ENCODE data around the gene RTP3. TPM values are rescaled to one million over a fixed set of nuclear protein-coding genes. Genes with fewer than 3 reads are reported as not detected.

Gene RTP3
- total and polyA plus RNA-seq, 2 donors (not counting 1 experiment from before 2014, with no cell fraction given) = not detected

- no peaks in the 10 kb centered on the region for H4K20me1 ChIP-seq (ENCODE audit: control insufficient read depth, insufficient read depth, low read length, poor library complexity, severe bottlenecking)
- H3K36me3 ChIP-seq (replicated peaks in 1 of 2; ENCODE audit: control extremely low read depth in 1 of 2, control insufficient read depth in 1 of 2, extremely low read depth in 1 of 2, insufficient read depth in 2 of 2, low read length in 1 of 2) = no peaks in the 10 kb centered on the region
- no peak for TF ChIP-seq EZH2 (IDR thresholded peaks at IDR 0.05; ENCODE audit: borderline replicate concordance, insufficient read depth, low read depth, low read length, poor library complexity, severe bottlenecking)
- no peak for TF ChIP-seq CTCF (IDR thresholded peaks at IDR 0.05)
- H3K9ac ChIP-seq (ENCODE audit: low read length) = no peak overlapping the region
- Mint-ChIP-seq H3K27ac (no peak overlapping the region), H3K9me3 (ENCODE audit: insufficient read depth) (no peaks in the 10 kb centered on the region), H3K4me1 (no peaks in the 10 kb centered on the region), H3K4me3 (no peak overlapping the region), H3K27me3 (no peaks in the 10 kb centered on the region)
- POLR2A ChIA-PET = no interaction called here
- H2AFZ ChIP-seq (ENCODE audit: insufficient read depth, low read depth, low read length, poor library complexity, severe bottlenecking) = no peak overlapping the region
- H3K79me2 ChIP-seq (ENCODE audit: control insufficient read depth, insufficient read depth, low read length) = no peaks in the 10 kb centered on the region
- H3K27ac ChIP-seq (ENCODE audit: low read length in 2 of 2) = no peak overlapping the region
- no peaks in the 10 kb centered on the region for H3K27me3 ChIP-seq (replicated peaks in 1 of 4; ENCODE audit: control extremely low read depth in 1 of 4, control insufficient read depth in 3 of 4, insufficient read depth in 4 of 4, low read length in 3 of 4)
- CTCF ChIA-PET = no interaction called here
- ATAC-seq (ENCODE audit: low read depth) (no peak), DNase-seq (no peak)
- no peak overlapping the region for H3K4me2 ChIP-seq (replicated peaks; ENCODE audit: low read depth, low read length, poor library complexity, severe bottlenecking)
- WGBS (ENCODE audit: insufficient coverage) = no CpG with 5 or more reads among the region's 2 CpGs
- no peaks in the 10 kb centered on the region for H3K9me3 ChIP-seq (ENCODE audit: control extremely low read depth in 1 of 3, control insufficient read depth in 2 of 3, insufficient read depth in 1 of 3, low read length in 2 of 3)
- no peak overlapping the region for H3K4me3 ChIP-seq (ENCODE audit: control extremely low read depth in 1 of 5, extremely low read depth in 1 of 5, insufficient read depth in 1 of 5, low read depth in 2 of 5, low read length in 4 of 5)
- H3K4me1 ChIP-seq (ENCODE audit: control insufficient read depth in 2 of 2, insufficient read depth in 2 of 2, low read length in 2 of 2) = no peaks in the 10 kb centered on the region
- intact Hi-C loops (cut with micrococcal nuclease) = no loop called here
These were observed 25.8 kb downstream of the RTP3 start for GRCh38 chr3:46523556-46523955.

- no peaks in the 10 kb centered on the region for H3K27me3 Mint-ChIP-seq
- Histone ChIP-seq H4K20me1 (ENCODE audit: control insufficient read depth, insufficient read depth, low read length, poor library complexity, severe bottlenecking) (no peaks in the 10 kb centered on the region), H3K27ac (ENCODE audit: low read length in 2 of 2) (no peak overlapping the region), H3K4me1 (ENCODE audit: control insufficient read depth in 2 of 2, insufficient read depth in 2 of 2, low read length in 2 of 2) (no peaks in the 10 kb centered on the region), H3K4me2 (replicated peaks; ENCODE audit: low read depth, low read length, poor library complexity, severe bottlenecking) (no peak overlapping the region), H3K79me2 (ENCODE audit: control insufficient read depth, insufficient read depth, low read length) (no peaks in the 10 kb centered on the region), H2AFZ (ENCODE audit: insufficient read depth, low read depth, low read length, poor library complexity, severe bottlenecking) (no peak overlapping the region), H3K36me3 (replicated peaks in 1 of 2; ENCODE audit: control extremely low read depth in 1 of 2, control insufficient read depth in 1 of 2, extremely low read depth in 1 of 2, insufficient read depth in 2 of 2, low read length in 1 of 2) (no peaks in the 10 kb centered on the region), H3K4me3 (ENCODE audit: control extremely low read depth in 1 of 5, extremely low read depth in 1 of 5, insufficient read depth in 1 of 5, low read depth in 2 of 5, low read length in 4 of 5) (no peak overlapping the region), H3K9ac (ENCODE audit: low read length) (no peak overlapping the region), H3K27me3 (replicated peaks in 1 of 4; ENCODE audit: control extremely low read depth in 1 of 4, control insufficient read depth in 3 of 4, insufficient read depth in 4 of 4, low read length in 3 of 4) (no peaks in the 10 kb centered on the region), H3K9me3 (ENCODE audit: control extremely low read depth in 1 of 3, control insufficient read depth in 2 of 3, insufficient read depth in 1 of 3, low read length in 2 of 3) (no peaks in the 10 kb centered on the region)
- intact Hi-C loops (cut with micrococcal nuclease) = no loop called here
- H3K27ac Mint-ChIP-seq = no peak overlapping the region
- TF ChIP-seq CTCF (IDR thresholded peaks at IDR 0.05) (no peak), EZH2 (IDR thresholded peaks at IDR 0.05; ENCODE audit: borderline replicate concordance, insufficient read depth, low read depth, low read length, poor library complexity, severe bottlenecking) (no peak)
- ChIA-PET CTCF (no interaction called here), POLR2A (no interaction called here)
- no peaks in the 10 kb centered on the region for H3K4me1 Mint-ChIP-seq
- 77% methylated on average over 2 of the region's 3 CpGs for WGBS (ENCODE audit: insufficient coverage)
- DNase-seq (no peak), ATAC-seq (ENCODE audit: low read depth) (no peak)
- no peaks in the 10 kb centered on the region for H3K9me3 Mint-ChIP-seq (ENCODE audit: insufficient read depth)
- H3K4me3 Mint-ChIP-seq = no peak overlapping the region
These were observed 26.2 kb downstream of the RTP3 start for GRCh38 chr3:46524008-46524407.

Data from B cell (primary cell).